Tibial nerve (tissue), 4 donors: ENCODE results near the gene KCNAB2.

Experiments used
- CTCF ChIP-seq, 5 experiments: fragments of 200-600 bp in 3 of 5; fragments of 450-650 bp in 2 of 5; sonication (generic) in 3 of 5; IDR thresholded peaks; one replicate each; pipeline ENCODE4 v1.5.1; 2016 to 2019; ENCODE audit warnings: antibody characterized with exemption in 5 of 5, mild to moderate bottlenecking in 3 of 5, moderate library complexity in 2 of 5
- EP300 ChIP-seq, 2 donors: sonication (generic); formaldehyde crosslinking; IDR thresholded peaks; one replicate each; pipeline ENCODE4 v1.6.1; 2017; ENCODE audit warnings: antibody characterized with exemption in 2 of 2, mild to moderate bottlenecking in 1 of 2
- POLR2A ChIP-seq, 2 donors: fragments of 450-650 bp; IDR thresholded peaks; one replicate each; pipeline ENCODE4 v1.6.1; 2017; ENCODE audit warnings: antibody characterized with exemption in 2 of 2, mild to moderate bottlenecking in 2 of 2, moderate library complexity in 2 of 2

- TF ChIP-seq POLR2A (IDR thresholded peaks at IDR 0.05) (no peak), CTCF (IDR thresholded peaks at IDR 0.05) (no peak), EP300 (IDR thresholded peaks at IDR 0.05) (no peak)
Measured at GRCh38 chr1:6125366-6125765, 79.7 kb downstream of the KCNAB2 start.
